GM18498 (cell line): ENCODE measurements around the gene PRPSAP1.

Source experiments
- ATAC-seq: cut with Tn5 transposase; IDR thresholded peaks from one replicate; pipeline ENCODE4 v1.9.1; 2021; ENCODE audit warnings: mild to moderate bottlenecking, moderate library complexity; ENCODE audit not compliant: unreplicated experiment

Gene PRPSAP1

DNA sequence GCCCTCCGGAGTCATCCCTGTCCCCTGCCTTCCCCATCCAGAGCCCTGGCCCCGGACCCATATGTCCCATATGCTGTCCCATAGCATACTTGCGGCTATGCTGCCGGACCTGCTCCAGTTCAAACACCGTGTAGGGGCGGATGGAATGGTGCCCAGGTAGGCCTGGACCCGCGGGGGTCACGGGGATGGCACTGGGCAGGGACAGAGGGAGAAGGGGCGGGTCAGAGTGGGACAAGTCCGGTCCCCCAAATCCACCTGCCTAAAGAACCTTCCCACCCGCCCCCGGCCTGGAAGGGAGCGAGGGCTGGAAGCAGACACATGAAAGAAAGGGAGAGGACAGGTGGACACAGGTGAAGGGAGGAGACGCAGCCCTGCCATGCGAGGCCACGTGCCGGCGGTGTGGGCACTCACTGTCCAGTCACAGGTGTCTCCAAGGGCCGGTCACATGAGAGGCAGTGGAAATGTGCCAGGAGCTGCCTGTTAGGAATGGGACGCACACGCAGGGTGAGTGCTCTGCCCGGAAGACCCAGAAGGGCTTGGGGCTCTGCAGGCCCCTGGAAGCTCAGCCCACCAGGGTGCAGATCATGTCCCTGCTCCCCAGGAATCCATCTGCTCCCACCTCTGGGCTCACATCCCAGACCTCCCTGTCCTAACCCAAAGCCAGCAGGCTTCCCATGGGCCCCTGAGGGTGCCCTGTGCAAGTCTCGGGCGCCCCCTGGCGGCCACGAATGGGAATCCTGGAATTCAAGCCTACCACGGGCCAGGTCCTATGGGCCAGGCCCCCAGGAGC is 74.6 kb downstream of the PRPSAP1 start:
- peak; percentile 56 for ATAC-seq

GRCh38 chr17:76278268-76278908 is 75.3 kb downstream of the PRPSAP1 start:
- ATAC-seq, result no peak

DNA sequence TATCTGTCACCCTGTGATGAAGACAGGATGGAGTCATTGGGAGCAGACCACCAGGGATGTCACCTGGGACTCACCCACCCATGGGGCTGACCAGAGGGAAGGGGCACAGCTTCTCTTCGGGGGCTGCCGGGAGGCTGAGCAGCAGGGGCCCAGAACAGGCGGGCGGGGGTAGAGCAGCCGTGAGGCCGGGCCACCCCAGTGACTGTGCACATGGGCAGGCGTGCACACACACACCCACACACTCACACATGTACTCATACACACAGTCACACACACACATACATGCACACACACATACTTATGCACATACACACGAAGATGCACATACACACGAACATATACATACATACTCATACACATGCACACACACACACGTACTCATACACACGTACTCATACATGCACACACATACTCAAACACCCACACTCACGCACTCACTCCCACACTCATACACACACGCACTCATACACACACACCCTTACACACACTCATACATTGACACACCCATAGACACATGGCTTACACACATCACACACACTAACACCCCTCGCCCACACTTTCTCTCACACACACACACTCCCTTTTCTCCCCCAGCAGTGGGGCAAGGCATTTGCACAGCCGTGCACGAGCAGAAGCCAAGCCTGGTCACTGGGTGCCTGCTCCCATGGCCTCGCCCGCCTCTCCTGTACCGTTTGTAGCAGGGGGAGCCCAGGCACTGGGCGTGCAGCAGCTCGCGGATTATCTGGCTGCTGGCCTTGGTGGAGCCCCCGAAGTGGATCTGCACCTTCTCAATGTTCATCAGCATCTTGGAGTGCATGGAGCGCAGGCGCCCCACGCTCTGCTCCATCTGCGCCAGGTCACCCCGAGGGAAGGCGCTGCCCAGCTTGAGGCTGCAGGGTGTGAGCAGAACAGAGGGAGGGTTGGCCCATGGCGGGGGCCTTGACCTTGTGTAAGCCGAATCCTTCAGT is 76.1 kb downstream of the PRPSAP1 start:
- no peak for ATAC-seq

GRCh38 chr17:76276461-76277299 is 77.0 kb downstream of the PRPSAP1 start:
- no peak for ATAC-seq

DNA sequence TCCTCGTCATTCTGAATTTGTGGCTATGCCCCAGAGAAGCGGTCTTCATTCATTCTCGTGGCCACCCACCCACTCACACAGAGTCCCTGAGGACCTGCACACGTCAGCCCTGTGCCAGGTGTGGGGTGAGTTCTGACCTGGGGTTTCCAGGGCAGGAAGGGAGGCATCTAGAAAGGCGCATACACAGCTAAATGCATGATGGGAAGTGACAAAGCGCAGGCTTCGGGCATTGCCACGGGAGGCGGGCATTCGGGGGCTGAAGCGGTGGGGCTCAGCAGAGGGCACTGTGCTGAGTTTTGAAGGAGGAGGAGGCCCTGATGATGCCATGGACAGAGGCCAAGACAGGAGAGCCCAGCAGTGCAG is 77.7 kb downstream of the PRPSAP1 start:
- no peak for ATAC-seq

DNA sequence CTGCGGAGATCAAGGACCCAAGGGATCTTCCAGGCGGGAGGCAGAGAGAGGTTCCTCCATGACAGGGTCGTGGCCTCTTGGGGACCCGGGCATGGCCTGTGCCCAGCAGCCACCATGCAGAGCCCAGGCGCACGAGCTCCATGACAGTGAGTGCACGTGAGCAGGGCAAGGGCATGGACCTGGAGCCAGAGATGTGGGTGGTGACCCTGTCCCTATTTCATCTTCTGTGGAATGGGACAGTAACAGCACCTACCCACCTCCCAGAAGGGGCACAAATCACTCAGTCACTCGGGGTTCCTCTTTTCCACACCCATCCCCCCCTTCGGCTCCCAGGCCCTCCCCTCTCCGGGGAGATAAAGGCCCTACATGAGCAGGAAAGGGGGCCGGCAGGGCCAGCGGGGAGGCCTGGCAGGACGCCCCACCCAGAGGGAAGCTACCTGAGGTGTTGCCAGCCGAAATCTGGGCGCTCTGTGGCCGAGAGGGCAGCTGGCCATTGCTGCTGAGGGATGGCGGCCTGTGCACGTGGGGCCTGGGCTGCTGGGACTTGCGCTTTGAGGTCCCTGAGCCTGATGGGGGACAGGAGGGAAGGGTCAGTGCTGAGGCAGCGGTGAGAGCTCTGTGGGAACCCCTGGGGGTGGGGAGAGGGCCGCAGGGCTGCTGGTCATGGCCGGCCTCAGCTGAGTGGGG is 78.2 kb downstream of the PRPSAP1 start:
- ATAC-seq, result no peak

DNA sequence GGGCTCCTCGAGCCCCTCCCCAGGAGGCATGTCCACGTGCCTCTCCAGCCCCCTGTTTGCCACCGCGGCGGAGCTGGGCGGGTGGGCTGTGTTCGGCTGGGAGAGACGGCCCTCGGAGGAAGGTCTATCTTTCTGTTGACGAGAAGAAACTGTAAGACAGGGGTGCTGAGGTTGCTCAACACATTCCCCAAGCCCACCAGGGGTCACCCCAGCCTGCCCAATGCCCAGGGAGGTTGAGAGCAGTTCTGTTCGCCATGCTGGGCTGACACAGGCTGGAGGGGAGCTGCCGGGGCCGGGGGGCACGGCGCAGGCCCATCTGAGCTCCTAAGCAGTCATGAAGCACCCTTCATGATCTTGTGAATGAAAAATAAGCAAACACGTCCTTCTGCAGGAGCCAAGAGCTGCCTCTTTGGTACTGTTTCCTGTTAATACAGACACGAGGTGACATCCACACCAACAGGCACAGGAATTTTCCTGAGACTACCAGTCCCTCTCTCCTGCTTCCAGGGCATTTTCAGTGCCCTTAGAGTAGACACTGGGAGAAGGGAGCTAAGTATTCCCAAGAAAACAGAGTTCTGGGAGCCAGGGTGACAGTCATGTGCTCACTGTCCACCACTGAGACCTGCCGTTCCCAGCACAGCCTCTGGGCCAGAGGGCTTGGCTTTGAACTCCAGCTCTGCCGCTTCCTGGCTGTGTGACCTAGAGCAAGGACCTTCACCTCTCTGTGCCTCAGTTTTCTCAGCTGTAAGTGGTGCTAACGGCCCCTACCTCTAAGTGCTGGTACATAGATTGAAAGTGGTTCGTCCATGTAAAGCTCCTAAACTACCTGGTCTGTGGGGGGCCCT is 79.4 kb downstream of the PRPSAP1 start:
- ATAC-seq, result no peak

GRCh38 chr17:76273445-76274111 is 80.1 kb downstream of the PRPSAP1 start:
- ATAC-seq, result no peak

DNA sequence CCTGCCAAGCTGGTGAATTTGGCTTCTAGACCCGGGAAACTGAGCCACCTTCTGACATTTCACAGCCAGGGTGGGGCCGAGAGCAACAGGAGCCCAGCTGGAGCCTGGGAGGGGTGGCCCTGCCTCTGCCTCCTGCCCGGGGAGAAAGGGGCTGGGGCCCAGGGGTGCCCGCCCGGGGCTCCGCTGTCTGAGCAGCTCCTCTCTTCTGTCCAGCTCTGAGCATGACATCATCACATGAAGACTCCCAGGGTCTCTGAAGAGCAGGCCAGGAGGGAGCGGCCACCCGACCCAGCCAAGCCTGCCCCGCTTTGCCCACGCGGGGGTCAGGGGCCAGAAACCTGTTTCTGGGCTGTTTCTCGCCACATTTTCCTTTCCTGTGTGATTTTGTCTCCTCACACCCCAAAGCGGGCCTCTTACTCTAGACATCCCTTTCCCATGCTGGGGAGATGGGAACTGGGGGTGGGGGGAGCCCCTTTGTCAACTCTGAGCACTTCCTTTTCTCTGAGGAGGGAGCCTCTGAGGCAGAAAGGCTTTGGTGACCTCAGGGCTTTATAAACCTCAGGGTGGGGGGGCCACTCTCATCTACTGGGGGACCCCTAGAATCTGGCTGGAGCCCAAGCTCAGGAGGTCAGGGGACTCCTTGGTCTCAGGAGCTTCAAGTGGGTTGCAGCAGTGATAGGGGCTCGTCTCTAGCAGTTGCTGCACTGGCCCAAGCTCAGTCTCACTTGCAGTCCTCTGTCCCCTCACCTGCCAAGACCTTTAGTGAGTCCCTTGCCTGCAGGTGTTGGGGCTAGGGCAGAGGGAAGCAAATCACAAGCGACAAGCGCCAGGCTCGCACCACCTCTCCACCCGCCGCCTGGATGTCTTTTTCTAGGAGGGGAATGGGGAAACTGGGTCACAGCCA is 80.9 kb downstream of the PRPSAP1 start:
- ATAC-seq, result peak; percentile 11

DNA sequence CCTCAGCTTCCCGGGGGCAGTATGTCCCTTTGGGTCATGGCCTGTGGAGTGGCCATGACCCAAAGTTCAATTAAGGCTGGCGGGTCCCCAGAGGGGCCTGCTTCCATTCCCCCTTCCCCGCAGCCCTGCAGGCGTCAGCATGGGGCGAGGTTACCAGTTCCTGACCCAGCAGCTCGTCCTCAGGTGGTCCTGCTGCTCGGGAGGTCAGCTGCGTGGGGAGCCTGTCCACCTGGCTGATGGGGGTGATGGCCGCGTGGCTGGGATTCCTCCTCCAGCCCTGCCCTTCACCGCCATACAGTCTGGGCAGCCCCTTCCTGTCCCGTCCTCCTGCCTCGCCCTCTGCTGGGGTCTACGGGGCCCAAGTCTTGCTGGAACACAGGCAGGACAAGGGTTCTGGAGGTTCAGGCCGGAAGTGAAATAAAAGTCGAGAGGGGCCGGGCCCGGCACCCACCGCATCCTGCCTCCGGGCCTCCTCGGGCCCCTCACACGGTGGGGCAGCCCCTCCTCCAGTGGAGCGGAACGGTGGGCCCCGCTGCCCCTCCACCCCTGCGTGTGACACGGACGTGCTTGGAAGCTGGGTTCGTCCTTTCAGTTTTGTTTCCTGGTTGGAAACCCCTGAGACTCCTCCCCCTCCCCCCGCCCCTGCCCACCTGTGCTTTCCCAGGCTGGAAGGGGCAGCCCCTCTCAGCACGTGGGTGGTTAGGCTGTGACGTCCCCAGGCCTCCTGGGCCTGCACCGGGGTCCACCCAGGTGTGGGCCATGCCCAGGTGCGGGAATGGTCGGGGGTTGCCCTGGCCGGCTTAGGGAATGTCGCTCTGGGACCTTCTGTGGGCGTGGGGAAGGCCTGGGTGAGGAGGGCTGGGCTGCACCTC is 81.8 kb downstream of the PRPSAP1 start:
- ATAC-seq, result peak; percentile 63

DNA sequence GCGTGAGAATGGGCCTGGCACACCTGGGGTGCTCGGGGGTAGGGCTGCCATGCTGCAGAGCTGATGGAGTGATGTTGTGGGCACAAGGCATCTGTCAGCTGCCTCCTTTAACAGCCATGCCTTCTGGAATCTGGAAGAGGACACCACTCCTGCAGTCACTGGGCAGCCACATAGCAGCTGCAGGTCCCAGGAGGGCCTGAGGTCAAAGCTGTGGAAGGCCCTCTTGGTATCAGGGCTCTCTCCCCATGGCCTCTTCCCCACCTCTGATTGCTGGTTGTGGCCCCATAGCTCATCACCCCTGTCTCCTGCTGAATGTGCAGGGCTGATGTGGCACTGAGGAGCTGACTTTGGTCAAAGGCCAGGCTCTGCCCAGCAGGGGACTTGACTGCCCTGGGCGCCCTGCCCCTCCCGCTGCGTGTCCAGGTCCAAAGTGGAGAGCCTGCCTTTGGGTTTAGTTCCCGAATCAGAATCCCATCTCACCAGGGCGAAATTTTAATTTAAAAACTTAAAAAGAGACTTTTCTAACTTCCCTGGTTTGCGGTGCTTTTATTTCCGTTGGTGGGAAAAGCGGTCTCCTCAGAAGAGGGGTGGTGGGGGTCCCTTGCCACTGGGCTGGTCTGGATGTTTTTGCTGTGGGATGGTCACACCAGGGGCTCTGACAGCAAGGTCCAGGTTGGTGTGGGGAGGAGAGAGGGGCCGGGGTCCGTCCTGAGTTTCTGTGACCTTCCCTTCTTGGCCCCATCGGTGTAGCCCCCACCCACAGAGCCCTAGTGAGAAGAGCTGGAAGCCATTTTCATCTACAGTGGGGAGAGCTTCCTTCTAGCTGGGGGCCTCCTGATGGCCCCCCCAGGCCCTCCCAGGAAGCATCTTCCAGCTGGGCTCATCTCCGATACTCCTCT is 82.7 kb downstream of the PRPSAP1 start:
- peak; percentile 2 for ATAC-seq

DNA sequence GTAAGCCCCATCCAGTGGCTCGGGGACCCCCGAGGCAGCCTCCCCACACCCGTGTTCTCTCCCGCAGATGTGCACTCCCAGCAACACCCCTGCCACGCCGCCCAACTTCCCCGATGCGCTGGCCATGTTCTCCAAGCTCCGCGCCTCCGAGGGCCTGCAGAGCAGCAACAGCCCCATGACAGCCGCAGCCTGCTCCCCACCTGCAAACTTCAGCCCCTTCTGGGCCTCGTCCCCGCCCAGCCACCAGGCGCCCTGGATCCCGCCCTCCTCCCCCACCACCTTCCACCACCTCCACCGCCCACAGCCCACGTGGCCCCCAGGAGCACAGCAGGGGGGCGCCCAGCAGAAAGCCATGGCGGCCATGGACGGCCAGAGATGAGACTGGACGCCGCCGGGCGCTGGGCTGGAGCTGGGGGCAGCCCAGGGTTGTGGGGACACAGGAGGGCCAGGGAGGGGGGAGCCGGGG is 83.6 kb downstream of the PRPSAP1 start:
- ATAC-seq, result no peak

- no peak for ATAC-seq
These were observed 84.4 kb downstream of the PRPSAP1 start for GRCh38 chr17:76268991-76269981.
